ENCODE data around the gene MFSD12.

Gene MFSD12

DNA sequence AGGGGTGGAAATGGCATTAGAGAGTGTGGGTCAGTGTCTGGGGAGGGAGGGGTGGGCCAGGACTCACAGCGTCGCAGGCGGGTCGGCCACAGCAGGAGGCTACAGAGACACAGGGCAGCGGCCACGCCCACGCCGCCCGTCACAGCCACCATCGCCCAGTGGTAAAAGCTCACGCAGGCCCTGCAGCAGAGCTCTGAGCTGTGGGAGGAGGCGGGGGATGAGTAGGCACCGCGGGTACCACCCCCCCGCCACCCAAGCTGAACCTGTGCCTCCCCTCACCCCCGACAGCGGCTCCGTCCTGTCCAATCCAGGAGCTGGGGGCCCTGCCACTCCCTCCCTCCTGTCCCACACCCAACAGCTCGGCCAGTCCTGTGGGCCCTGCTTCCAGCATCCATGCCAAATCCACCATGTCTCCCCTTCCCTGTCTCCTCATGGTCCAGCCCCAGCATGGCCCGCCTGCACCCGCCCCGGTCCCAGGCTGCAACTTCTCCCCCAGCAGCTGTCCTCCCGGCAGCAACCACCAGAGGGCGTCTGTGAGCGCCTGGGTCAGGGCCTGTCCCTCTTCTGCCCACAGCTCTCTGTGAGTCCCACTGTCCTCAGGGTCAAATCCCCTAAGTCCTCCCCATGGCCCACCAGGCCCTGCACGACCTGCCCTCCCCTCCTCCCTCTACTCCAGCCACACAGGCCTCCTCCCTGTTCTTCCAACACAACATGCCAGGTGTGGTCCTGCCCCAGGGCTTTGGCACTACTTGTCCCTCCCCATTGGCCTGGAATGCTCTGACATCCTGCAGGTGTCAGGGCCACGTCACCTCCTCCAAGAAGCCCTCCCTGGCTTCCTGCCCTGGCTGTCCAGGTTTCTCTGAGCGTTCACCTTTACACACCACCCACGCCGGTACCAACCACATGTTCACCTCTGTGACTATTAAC is 12.4 kb downstream of the MFSD12 start:
- H3K27ac ChIP-seq (ENCODE audit: extremely low read depth, low read depth, low read length) = no peak overlapping the region
- peaks cover under 1 to 41% of the 10 kb centered on the region in 2 experiments; a peak in 2 of 3 replicates for H3K36me3 ChIP-seq (ENCODE audit: control insufficient read depth in 2 of 2, insufficient read depth in 1 of 2, low read length in 2 of 2)
- ChIA-PET CTCF (interaction anchor here (0.6 to 2.8 kb wide), 19 partner anchors 10 to 514 kb away, joined by 3 to 21 read pairs (median 3); no protein-coding TSS in a partner anchor), POLR2A (interaction anchor here (0.6 to 1.2 kb wide), 5 partner anchors 12 to 44 kb away, joined by 3 to 4 read pairs (median 3); no protein-coding TSS in a partner anchor)
- no peaks in the 10 kb centered on the region for H3K9me3 ChIP-seq (ENCODE audit: control insufficient read depth, insufficient read depth, low read depth, low read length)
- no peaks in the 10 kb centered on the region for H3K4me1 ChIP-seq (ENCODE audit: control insufficient read depth, insufficient read depth, low read length)
- no peak overlapping the region for H3K4me3 ChIP-seq (ENCODE audit: low read depth, low read length)
- TF ChIP-seq ZNF777 (tag by site-specific recombination; IDR thresholded peaks at IDR 0.05; ENCODE audit: borderline replicate concordance) = no peak
- TF ChIP-seq ZBTB17 (tag by site-specific recombination; IDR thresholded peaks at IDR 0.05) = peak; percentile 29; the same call in 1 of the 2 replicates
- no peak for TF ChIP-seq PRDM1 (tag by site-specific recombination; IDR thresholded peaks at IDR 0.05)
- no peak for TF ChIP-seq RBAK (tag by site-specific recombination; IDR thresholded peaks at IDR 0.05)
- TF ChIP-seq ZNF174 (tag by site-specific recombination; IDR thresholded peaks at IDR 0.05) = no peak
- TF ChIP-seq ZNF155 (tag by site-specific recombination; IDR thresholded peaks at IDR 0.05) = no peak
- TF ChIP-seq, protein P1, sequence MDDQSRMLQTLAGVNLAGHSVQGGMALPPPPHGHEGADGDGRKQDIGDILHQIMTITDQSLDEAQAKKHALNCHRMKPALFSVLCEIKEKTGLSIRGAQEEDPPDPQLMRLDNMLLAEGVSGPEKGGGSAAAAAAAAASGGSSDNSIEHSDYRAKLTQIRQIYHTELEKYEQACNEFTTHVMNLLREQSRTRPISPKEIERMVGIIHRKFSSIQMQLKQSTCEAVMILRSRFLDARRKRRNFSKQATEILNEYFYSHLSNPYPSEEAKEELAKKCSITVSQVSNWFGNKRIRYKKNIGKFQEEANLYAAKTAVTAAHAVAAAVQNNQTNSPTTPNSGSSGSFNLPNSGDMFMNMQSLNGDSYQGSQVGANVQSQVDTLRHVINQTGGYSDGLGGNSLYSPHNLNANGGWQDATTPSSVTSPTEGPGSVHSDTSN (CRISPR knock-in tag; IDR thresholded peaks at IDR 0.05) = no peak
- TF ChIP-seq CTCF (tag by site-specific recombination; IDR thresholded peaks at IDR 0.05) = peak; percentile 96
- TF ChIP-seq, protein P2, sequence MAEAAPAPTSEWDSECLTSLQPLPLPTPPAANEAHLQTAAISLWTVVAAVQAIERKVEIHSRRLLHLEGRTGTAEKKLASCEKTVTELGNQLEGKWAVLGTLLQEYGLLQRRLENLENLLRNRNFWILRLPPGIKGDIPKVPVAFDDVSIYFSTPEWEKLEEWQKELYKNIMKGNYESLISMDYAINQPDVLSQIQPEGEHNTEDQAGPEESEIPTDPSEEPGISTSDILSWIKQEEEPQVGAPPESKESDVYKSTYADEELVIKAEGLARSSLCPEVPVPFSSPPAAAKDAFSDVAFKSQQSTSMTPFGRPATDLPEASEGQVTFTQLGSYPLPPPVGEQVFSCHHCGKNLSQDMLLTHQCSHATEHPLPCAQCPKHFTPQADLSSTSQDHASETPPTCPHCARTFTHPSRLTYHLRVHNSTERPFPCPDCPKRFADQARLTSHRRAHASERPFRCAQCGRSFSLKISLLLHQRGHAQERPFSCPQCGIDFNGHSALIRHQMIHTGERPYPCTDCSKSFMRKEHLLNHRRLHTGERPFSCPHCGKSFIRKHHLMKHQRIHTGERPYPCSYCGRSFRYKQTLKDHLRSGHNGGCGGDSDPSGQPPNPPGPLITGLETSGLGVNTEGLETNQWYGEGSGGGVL (tag by site-specific recombination; IDR thresholded peaks at IDR 0.05) = no peak
- no peak for TF ChIP-seq ZSCAN23 (tag by site-specific recombination; IDR thresholded peaks at IDR 0.05)
- TF ChIP-seq, protein P3, sequence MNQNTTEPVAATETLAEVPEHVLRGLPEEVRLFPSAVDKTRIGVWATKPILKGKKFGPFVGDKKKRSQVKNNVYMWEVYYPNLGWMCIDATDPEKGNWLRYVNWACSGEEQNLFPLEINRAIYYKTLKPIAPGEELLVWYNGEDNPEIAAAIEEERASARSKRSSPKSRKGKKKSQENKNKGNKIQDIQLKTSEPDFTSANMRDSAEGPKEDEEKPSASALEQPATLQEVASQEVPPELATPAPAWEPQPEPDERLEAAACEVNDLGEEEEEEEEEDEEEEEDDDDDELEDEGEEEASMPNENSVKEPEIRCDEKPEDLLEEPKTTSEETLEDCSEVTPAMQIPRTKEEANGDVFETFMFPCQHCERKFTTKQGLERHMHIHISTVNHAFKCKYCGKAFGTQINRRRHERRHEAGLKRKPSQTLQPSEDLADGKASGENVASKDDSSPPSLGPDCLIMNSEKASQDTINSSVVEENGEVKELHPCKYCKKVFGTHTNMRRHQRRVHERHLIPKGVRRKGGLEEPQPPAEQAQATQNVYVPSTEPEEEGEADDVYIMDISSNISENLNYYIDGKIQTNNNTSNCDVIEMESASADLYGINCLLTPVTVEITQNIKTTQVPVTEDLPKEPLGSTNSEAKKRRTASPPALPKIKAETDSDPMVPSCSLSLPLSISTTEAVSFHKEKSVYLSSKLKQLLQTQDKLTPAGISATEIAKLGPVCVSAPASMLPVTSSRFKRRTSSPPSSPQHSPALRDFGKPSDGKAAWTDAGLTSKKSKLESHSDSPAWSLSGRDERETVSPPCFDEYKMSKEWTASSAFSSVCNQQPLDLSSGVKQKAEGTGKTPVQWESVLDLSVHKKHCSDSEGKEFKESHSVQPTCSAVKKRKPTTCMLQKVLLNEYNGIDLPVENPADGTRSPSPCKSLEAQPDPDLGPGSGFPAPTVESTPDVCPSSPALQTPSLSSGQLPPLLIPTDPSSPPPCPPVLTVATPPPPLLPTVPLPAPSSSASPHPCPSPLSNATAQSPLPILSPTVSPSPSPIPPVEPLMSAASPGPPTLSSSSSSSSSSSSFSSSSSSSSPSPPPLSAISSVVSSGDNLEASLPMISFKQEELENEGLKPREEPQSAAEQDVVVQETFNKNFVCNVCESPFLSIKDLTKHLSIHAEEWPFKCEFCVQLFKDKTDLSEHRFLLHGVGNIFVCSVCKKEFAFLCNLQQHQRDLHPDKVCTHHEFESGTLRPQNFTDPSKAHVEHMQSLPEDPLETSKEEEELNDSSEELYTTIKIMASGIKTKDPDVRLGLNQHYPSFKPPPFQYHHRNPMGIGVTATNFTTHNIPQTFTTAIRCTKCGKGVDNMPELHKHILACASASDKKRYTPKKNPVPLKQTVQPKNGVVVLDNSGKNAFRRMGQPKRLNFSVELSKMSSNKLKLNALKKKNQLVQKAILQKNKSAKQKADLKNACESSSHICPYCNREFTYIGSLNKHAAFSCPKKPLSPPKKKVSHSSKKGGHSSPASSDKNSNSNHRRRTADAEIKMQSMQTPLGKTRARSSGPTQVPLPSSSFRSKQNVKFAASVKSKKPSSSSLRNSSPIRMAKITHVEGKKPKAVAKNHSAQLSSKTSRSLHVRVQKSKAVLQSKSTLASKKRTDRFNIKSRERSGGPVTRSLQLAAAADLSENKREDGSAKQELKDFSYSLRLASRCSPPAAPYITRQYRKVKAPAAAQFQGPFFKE (tag by site-specific recombination; IDR thresholded peaks at IDR 0.05; ENCODE audit: borderline replicate concordance) = no peak
- peak; percentile 42; the same call in 1 of the 2 replicates for TF ChIP-seq ZSCAN5A (tag by site-specific recombination; IDR thresholded peaks at IDR 0.05)
- TF ChIP-seq ZNF114 (tag by site-specific recombination; IDR thresholded peaks at IDR 0.05) = no peak
- no peak; the same call in 1 of the 2 replicates for TF ChIP-seq YY2 (tag by site-specific recombination; IDR thresholded peaks at IDR 0.05)
- peak; percentile 49; the same call in 1 of the 2 replicates for TF ChIP-seq ZXDB (tag by site-specific recombination; IDR thresholded peaks at IDR 0.05)
- TF ChIP-seq ZNF138 (tag by site-specific recombination; IDR thresholded peaks at IDR 0.05; ENCODE audit: borderline replicate concordance) = no peak
- TF ChIP-seq ZNF623 (tag by site-specific recombination; IDR thresholded peaks at IDR 0.05) = peak; percentile 87
- TF ChIP-seq EGR2 (tag by site-specific recombination; IDR thresholded peaks at IDR 0.05; ENCODE audit: low read depth) = peak; percentile 91
- TF ChIP-seq PRDM10 (tag by site-specific recombination; IDR thresholded peaks at IDR 0.05) = peak; percentile 94
- no peak for TF ChIP-seq ZNF433 (tag by site-specific recombination; IDR thresholded peaks at IDR 0.05; ENCODE audit: low read depth)

Data from HEK293 (cell line).